Measurements from ENCODE around the gene PREX1.

The PREX1 gene

DNA sequence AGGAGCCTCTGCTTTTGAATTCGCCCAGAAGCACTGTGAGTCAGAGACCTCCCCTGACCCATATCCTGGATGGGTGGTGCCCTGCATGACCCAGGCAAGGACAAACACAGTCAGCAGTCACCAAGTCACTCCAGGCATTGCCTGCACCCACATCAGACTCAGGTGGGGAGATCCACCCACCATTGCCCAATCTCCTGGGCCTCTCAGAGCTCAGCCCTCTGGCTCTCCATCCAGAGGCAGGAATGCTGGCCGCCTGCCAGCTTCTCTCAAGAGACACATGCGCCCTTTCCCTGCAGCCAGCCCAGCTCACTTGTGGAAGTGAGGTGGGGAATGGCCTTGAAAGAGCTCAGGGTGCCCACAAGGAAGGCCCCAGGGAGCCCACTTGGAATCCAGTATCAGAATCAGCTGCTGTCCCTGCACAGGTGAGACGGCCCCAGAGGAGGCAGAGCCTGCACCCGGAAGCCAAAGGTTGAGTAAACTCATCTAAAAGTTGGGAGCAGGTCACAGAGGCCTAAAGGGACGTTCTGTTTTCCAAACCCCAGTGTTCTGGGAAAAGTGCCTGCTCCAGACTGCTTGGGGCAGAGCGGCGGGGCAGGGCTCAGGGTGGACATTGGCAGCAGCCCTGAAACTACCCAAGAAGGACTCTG, 129.8 kb downstream of the PREX1 start:
- no peak for DNase-seq (ENCODE audit: low spot score)

GRCh38 chr20:48696671-48697070, 131.1 kb downstream of the PREX1 start:
- no peak for DNase-seq (ENCODE audit: low spot score)

DNA sequence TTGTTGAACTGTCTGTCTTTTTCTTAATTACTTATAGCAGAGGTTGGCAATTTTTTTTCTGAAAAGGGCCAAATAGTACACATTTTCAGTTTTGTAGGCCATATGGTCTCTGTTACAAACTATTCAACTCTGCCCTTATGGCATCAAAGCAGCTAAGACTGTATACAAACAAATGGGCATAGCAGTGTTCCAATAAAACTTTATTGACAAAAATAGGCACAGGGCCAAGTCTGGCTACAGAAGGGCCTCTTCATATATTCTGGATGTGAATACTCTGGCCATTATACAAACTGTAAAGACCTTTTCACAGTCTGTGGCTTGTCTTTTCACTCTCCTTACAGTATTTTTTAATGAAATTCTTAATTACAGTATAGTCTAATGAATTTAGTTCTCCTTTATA, 132.1 kb downstream of the PREX1 start:
- DNase-seq (ENCODE audit: low spot score), result no peak

DNA sequence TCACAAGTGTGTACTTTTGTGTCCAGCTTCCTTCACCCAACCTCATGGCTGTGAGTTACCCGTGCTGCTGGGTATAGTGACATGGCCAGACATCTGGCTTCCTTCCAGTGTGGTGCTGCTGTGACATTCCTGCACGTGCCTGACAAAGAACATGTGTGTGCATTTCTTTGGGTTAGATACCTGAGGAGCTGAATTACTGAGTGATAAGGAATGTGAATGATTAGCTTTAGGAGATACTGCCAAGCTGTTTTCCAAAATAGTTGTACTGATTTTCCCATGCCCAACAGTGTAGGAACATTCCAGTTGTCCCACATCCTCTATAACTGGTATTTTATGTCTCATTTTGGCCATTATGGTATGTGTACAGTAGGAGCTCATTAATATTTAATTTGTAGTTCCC, 132.5 kb downstream of the PREX1 start:
- no peak for DNase-seq (ENCODE audit: low spot score)

GRCh38 chr20:48694381-48694865, 133.4 kb downstream of the PREX1 start:
- no peak for DNase-seq (ENCODE audit: low spot score)

DNA sequence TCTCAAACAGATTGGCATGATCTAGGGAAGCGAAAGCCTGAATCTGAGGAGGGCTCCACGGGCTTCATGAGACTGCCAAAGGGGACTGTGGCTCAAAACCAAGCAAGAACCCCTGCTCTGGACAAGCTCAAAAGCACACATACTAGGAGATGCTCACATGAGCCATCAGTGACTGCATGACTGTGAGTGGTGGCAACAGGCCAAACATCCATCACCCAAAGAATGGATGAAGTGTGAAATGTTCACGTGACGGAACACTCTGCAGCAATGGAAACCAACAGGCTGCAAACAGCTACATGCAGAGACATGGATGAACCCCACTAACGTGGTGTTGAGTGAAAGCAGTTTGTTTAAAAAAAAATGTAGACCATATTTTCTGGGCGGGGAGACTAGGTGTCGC, 136.3 kb downstream of the PREX1 start:
- DNase-seq (ENCODE audit: low spot score), result no peak

DNA sequence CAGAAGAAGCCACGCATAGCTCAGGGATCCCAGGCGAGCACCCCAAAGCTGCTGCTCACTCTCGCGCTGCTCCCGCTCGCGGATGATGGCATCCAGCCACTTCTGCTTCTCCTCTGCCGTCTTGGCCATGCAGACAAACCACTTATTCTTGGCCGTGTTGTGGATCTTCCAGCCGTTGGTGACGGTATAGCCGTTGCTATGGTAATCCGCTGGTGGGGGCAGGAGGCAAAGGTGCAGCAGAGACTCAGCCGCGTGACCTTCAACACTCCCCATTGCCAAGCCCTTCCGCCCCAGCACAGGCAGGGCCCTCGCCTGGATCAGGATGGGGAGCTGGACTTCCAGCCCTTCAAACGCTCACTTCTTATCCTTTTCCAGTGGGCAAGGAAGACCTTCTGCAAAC, 136.9 kb downstream of the PREX1 start:
- DNase-seq (ENCODE audit: low spot score), result no peak

- DNase-seq (ENCODE audit: low spot score), result no peak
Observed at GRCh38 chr20:48689874-48690571, 137.8 kb downstream of the PREX1 start.

- no peak for DNase-seq (ENCODE audit: low spot score)
Observed at GRCh38 chr20:48689388-48689787, 138.4 kb downstream of the PREX1 start.

GRCh38 chr20:48688579-48688978, 139.2 kb downstream of the PREX1 start:
- no peak for DNase-seq (ENCODE audit: low spot score)

DNA sequence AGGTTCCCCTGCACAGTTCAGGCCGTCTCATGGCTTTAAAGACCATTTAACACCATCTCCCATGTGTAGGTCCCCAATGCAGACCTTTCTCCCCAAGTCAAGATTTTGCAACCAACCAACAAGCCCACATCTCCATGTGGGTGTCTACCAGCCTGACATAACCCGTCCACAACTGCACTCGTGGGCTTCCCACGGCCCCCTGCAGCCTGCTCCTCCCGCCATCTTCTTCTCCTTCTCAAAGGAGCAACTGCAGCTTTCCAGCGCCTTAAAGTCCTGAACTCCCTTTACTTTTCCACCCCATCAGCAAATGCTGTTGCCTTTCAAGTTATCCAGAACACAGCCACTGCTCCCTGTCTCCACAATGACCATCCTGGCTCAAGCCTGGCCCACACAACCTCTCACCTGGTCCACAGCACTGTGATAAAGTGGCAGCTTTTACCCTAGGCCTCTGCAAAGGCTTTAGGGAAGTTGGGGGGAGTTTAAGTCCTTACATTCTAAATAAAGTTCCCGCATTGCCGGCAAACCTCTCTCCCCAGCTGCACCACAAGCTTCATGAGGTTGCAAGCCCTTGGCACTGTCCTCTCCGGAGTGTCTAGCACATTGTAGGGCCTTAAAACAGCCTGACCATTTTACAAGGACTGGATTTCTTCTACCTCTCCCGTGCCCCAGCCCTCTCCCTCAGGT, 140.5 kb downstream of the PREX1 start:
- DNase-seq (ENCODE audit: low spot score), result no peak

DNA sequence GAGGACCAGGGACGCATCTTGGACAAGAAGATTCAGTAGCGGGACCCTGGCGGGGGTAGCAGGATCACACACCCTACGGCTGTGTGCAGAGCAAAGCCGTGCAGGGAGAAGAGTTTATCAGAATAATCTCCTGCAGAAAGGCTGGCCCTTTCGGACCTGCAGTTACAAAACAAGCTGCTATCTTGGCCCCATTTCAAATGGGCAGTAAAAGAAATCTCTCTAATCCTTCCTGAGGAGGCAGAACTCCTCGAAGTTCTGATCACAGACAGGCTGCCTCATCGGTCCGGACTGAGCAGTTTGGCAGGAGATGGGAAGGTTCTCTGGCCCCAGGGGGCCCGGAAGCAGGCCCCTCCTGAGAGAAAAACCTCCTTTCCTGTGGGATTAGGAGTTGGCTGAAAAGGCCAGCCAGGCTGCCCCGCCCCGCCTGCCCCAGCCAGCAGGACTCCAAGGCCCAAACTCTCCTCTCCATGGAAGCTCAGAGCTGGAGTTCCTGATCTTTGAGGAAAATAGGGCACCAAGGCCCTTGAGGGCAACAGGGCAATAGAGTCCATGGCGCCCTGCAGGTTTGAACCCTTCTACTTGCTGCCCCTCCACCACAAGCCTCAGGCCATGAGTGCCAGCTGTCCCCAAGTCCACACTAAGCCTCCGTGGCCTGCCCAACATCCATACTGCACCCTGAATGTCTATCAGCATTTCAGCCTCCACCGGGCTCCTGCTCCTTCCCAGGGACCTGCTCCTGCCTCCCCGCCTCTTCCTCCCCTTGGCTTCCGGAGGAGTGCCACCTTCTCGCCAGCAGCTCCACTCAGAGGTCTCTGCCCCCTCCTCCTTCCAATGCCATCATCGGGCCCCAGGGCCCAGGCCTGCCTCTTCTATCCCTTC, 141.3 kb downstream of the PREX1 start:
- peak; percentile 46 for DNase-seq (ENCODE audit: low spot score)

DNA sequence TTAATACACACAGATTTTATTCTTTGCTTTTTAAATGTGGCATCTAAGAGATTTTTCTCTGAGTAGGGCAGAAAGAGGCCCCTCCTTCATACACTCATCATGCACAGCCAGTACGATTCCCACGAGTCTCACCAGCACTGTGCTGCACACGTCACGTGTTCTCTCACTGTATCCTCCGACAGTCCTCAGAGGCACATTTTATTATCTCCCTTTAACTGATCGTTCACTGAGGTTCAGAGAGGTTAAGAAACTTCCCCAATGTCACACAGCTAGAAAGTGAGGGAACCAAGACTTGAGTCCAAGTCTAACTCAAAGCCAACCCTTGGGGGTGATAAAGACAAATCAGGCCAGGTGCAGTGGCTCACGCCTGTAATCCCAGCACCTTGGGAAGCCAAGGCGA, 142.5 kb downstream of the PREX1 start:
- no peak for DNase-seq (ENCODE audit: low spot score)

DNA sequence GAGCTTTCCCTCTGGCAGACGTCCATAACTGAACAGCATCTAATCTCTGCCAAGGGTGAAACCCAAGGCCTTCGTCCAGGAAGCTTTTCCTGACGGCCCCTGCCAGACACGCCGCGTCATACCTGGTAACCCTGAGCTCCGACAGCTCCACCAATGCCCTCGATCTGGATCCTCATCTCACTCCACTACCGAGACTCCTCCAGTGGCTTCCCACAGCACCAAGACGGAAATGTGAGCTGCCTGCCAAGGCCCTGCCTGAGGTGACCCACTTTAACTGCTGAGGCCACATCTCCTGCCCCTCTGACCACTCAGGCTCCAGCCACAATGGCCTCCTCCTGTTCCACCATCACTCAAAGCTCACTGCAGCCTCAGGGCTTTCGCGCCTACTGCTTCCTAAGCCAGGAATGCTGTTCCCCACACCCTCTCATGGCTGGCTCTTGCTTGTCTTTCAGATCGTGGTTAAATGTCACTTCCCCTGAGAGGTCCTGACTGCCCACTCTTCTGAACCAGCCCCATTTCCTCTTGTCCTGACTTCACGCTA, 143.2 kb downstream of the PREX1 start:
- DNase-seq (ENCODE audit: low spot score), result peak; percentile 39

- DNase-seq (ENCODE audit: low spot score), result no peak
Observed at GRCh38 chr20:48683467-48684175, 144.2 kb downstream of the PREX1 start.

- DNase-seq (ENCODE audit: low spot score), result no peak
Observed at GRCh38 chr20:48682529-48683363, 145.1 kb downstream of the PREX1 start.

- no peak for DNase-seq (ENCODE audit: low spot score)
Observed at GRCh38 chr20:48681873-48682426, 145.8 kb downstream of the PREX1 start.

GRCh38 chr20:48681201-48681872, 146.5 kb downstream of the PREX1 start:
- DNase-seq (ENCODE audit: low spot score), result no peak

GRCh38 chr20:48680650-48681049, 147.1 kb downstream of the PREX1 start:
- DNase-seq (ENCODE audit: low spot score), result no peak
